Body of pancreas (tissue), 4 donors: ENCODE results near the gene CARS2.

Experiments used
- POLR2A ChIP-seq, 3 donors: fragments of 450-650 bp; IDR thresholded peaks; one replicate each; pipeline ENCODE4 v1.6.1; 2016; ENCODE audit warnings: antibody characterized with exemption in 3 of 3, mild to moderate bottlenecking in 2 of 3
- TF ChIP-seq, protein P1 (sequence below), 7 experiments: fragments of 450-650 bp in 4 of 7; fragments of 200-600 bp in 3 of 7; sonication (generic) in 3 of 7; IDR thresholded peaks; one replicate each; pipeline ENCODE4 v1.5.1; 2016 to 2019; ENCODE audit warnings: antibody characterized with exemption in 7 of 7

DNA sequence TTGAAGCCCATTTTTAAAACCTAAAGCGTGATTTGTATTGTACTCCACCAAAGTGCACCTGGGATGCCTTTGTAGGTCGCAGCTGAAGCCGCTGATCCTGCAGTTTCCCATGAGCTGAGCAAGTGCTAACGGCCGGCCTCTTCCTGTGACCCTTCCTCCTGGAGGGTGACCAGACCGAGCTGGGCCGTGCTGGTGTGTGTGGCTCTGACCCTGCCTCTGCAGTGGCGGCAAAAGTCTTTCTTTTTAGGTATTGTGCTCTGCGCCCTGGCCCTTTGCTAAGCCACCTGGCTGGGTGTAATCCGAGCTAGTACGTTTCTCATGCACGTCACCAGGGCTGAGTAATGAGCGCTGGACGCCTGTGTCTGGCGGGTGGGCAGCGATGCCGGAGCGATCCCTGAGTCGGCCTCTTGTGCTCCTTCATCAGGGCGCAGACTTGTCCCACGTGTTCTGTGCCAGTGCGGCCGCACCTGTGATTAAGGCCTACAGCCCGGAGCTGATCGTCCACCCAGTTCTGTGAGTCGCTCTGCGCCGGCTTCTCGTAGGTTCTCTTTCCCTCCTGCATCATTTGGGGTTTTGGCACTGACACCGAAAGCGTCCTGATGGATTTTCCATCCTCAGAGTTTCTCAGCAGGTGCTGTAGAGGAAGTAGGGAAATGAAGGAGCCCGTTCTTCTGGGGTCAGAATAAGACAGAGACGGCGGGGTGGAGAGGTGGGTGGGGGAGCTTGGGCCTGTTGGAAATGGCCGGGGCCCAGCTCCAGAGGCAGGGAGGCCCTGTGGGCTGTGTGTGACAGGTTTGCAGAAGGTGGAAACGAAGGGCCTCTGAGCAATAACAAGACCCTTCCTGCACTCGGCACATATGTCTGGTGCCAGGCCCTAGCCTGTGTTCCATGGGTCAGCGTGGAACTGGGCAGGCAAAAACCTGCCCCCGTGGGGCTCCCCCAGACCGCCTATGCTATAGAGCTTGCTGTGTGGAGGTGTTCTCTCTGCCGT, 80.9 kb downstream of the CARS2 start:
- TF ChIP-seq, protein P1, sequence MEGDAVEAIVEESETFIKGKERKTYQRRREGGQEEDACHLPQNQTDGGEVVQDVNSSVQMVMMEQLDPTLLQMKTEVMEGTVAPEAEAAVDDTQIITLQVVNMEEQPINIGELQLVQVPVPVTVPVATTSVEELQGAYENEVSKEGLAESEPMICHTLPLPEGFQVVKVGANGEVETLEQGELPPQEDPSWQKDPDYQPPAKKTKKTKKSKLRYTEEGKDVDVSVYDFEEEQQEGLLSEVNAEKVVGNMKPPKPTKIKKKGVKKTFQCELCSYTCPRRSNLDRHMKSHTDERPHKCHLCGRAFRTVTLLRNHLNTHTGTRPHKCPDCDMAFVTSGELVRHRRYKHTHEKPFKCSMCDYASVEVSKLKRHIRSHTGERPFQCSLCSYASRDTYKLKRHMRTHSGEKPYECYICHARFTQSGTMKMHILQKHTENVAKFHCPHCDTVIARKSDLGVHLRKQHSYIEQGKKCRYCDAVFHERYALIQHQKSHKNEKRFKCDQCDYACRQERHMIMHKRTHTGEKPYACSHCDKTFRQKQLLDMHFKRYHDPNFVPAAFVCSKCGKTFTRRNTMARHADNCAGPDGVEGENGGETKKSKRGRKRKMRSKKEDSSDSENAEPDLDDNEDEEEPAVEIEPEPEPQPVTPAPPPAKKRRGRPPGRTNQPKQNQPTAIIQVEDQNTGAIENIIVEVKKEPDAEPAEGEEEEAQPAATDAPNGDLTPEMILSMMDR (IDR thresholded peaks at IDR 0.05) = no peak
- TF ChIP-seq POLR2A (IDR thresholded peaks at IDR 0.05) = no peak
